MM.1S (cell line): ENCODE data around the gene TIMD4.
A peak's percentile ranks its signal among the peaks of the same experiment; 100 is the strongest.
"Not testable (repeated sequence)": the region's sequence is repeated elsewhere in the genome, so short reads cannot be mapped to it uniquely, and the experiment has no call there.

Experiments
- DNase-seq: peaks from one replicate; pipeline ENCODE4 v3.0.0-alpha.2; 2015
- H2AFZ ChIP-seq: fragments of 300-600 bp; sonication (generic); 2 replicates; pipeline ENCODE4 v1.6.0; 2016; ENCODE audit warnings: antibody characterized with exemption, low read length
- H3F3A ChIP-seq: fragments of 300-600 bp; sonication (generic); 2 replicates; pipeline ENCODE4 v1.6.1; 2016; ENCODE audit warnings: mild to moderate bottlenecking, antibody characterized with exemption, low read length, moderate library complexity, mixed read lengths; ENCODE audit not compliant: insufficient read depth
- H3K27ac ChIP-seq: fragments of 300-600 bp; sonication (generic); 2 replicates; pipeline ENCODE4 v1.5.1; 2016; ENCODE audit warnings: mild to moderate bottlenecking, low read length
- H3K27me3 ChIP-seq: fragments of 300-600 bp; sonication (generic); replicated peaks from 2 replicates; pipeline ENCODE4 v1.6.0; 2016; ENCODE audit warnings: low read length; ENCODE audit not compliant: insufficient read depth
- H3K36me3 ChIP-seq: fragments of 300-600 bp; sonication (generic); replicated peaks from 2 replicates; pipeline ENCODE4 v1.6.1; 2016; ENCODE audit warnings: mild to moderate bottlenecking, low read length, mixed read lengths; ENCODE audit not compliant: insufficient read depth
- H3K4me1 ChIP-seq: fragments of 300-600 bp; sonication (generic); 2 replicates; pipeline ENCODE4 v1.6.1; 2016; ENCODE audit warnings: low read length, mixed read lengths
- H3K4me2 ChIP-seq: fragments of 300-600 bp; sonication (generic); 2 replicates; pipeline ENCODE4 v1.6.0; 2016; ENCODE audit warnings: low read depth, low read length
- H3K4me3 ChIP-seq: fragments of 300-600 bp; sonication (generic); 2 replicates; pipeline ENCODE4 v1.5.1; 2016; ENCODE audit warnings: low read length, mixed read lengths
- H3K79me2 ChIP-seq: fragments of 300-600 bp; sonication (generic); 2 replicates; pipeline ENCODE4 v1.6.1; 2016; ENCODE audit warnings: mixed run types, low read length, mixed read lengths
- H3K9ac ChIP-seq: fragments of 300-600 bp; sonication (generic); 2 replicates; pipeline ENCODE4 v1.6.1; 2016; ENCODE audit warnings: low read length, mixed read lengths
- H3K9me2 ChIP-seq: fragments of 300-600 bp; sonication (generic); replicated peaks from 2 replicates; pipeline ENCODE4 v1.6.1; 2016; ENCODE audit warnings: mild to moderate bottlenecking, low read length, mixed read lengths; ENCODE audit not compliant: insufficient read depth
- H3K9me3 ChIP-seq: fragments of 300-600 bp; sonication (generic); replicated peaks from 2 replicates; pipeline ENCODE4 v1.6.1; 2016; ENCODE audit warnings: mild to moderate bottlenecking, low read length, mixed read lengths; ENCODE audit not compliant: insufficient read depth
- H4K20me1 ChIP-seq: fragments of 300-600 bp; sonication (generic); 2 replicates; pipeline ENCODE4 v1.6.1; 2016; ENCODE audit warnings: mild to moderate bottlenecking, low read length, moderate library complexity, mixed read lengths; ENCODE audit not compliant: insufficient read depth
- CTCF ChIP-seq: fragments of 300-600 bp; sonication (generic); IDR thresholded peaks from 2 replicates; pipeline ENCODE4 v1.5.1; 2016; ENCODE audit warnings: antibody characterized with exemption, low read length, mixed read lengths
- EZH2 ChIP-seq: fragments of 300-600 bp; sonication (generic); optimal IDR thresholded peaks from 2 replicates; pipeline ENCODE3; 2017; ENCODE audit warnings: low read depth, mild to moderate bottlenecking, antibody characterized with exemption, low read length, mixed read lengths
- EZH2phosphoT487 ChIP-seq: fragments of 300-600 bp; sonication (generic); IDR thresholded peaks from 2 replicates; pipeline ENCODE4 v1.6.1; 2018; ENCODE audit warnings: antibody characterized with exemption, low read length

TIMD4 gene

GRCh38 chr5:156934450-156935211 lies 28.4 kb downstream of the TIMD4 start:
- H3K27ac ChIP-seq = no peak overlapping the region
- no peaks in the 10 kb centered on the region for H4K20me1 ChIP-seq
- no peak overlapping the region for H2AFZ ChIP-seq
- H3K4me2 ChIP-seq = peak overlapping the region; percentile 28; the same call in 1 of the 2 replicates
- DNase-seq = peak; percentile 76
- TF ChIP-seq EZH2phosphoT487 (no peak), CTCF (peak; percentile 89), EZH2 (no peak)
- H3K27me3 ChIP-seq = no peaks in the 10 kb centered on the region
- H3K9me2 ChIP-seq = no peaks in the 10 kb centered on the region
- no peaks in the 10 kb centered on the region for H3K9me3 ChIP-seq
- no peaks in the 10 kb centered on the region for H3K79me2 ChIP-seq
- peaks cover 40% of the 10 kb centered on the region for H3K4me1 ChIP-seq
- H3K4me3 ChIP-seq = no peak overlapping the region
- no peaks in the 10 kb centered on the region for H3K36me3 ChIP-seq
- H3F3A ChIP-seq = peaks cover 27% of the 10 kb centered on the region
- H3K9ac ChIP-seq = no peak overlapping the region

DNA sequence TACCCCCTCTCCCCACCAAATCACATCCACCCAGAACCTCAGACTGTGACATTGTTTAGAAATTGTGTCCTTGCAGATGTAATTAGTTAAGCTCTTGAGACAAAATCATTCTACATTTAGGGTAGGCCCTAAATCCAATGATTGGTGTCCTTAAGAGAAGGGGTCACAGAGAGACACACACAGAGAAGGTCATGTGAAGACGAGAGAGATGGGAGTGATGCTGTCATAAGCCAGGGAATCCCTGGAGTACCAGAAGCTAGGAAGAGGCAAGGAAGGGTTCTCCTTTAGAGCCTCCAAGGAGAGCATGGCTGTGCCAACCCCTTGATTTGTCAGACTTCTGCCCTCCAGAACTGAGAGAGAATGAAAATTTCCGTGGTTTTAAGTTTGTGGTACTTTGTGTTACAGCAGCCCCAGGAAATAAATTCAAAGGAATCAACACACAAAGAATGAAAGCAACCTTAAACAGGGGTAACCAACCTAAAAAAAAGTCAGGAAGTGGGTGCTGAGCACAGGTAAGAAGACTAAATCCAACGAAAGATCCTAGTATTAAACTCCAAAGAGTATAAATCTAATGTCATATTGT lies 33.6 kb downstream of the TIMD4 start:
- peak overlapping the region; percentile 25; the same call in 1 of the 2 replicates for H2AFZ ChIP-seq
- peaks cover 49% of the 10 kb centered on the region for H3F3A ChIP-seq
- no peaks in the 10 kb centered on the region for H3K9me3 ChIP-seq
- H3K9me2 ChIP-seq = no peaks in the 10 kb centered on the region
- peak overlapping the region; percentile 63; the same call in 1 of the 2 replicates for H3K27ac ChIP-seq
- peaks cover 77% of the 10 kb centered on the region for H3K4me1 ChIP-seq
- H3K4me2 ChIP-seq = no peak overlapping the region; the same call in 1 of the 2 replicates
- no peaks in the 10 kb centered on the region for H3K36me3 ChIP-seq
- no peak for DNase-seq
- H4K20me1 ChIP-seq = no peaks in the 10 kb centered on the region
- no peak overlapping the region for H3K9ac ChIP-seq
- H3K4me3 ChIP-seq = no peak overlapping the region
- no peaks in the 10 kb centered on the region for H3K79me2 ChIP-seq
- no peaks in the 10 kb centered on the region for H3K27me3 ChIP-seq
- no peak for TF ChIP-seq CTCF
- no peak for TF ChIP-seq EZH2phosphoT487
- no peak for TF ChIP-seq EZH2

GRCh38 chr5:156927545-156927944 lies 35.5 kb downstream of the TIMD4 start:
- TF ChIP-seq CTCF = no peak
- TF ChIP-seq EZH2 = no peak
- TF ChIP-seq EZH2phosphoT487 = no peak
- H2AFZ ChIP-seq = peak overlapping the region; percentile 20; the same call in 1 of the 2 replicates
- no peaks in the 10 kb centered on the region for H4K20me1 ChIP-seq
- H3K4me2 ChIP-seq = peak overlapping the region; percentile 39
- H3K27me3 ChIP-seq = no peaks in the 10 kb centered on the region
- H3K4me3 ChIP-seq = no peak overlapping the region
- peak overlapping the region; percentile 63 for H3K27ac ChIP-seq
- H3K9ac ChIP-seq = no peak overlapping the region; the same call in 1 of the 2 replicates
- no peaks in the 10 kb centered on the region for H3K79me2 ChIP-seq
- peaks cover 37% of the 10 kb centered on the region for H3F3A ChIP-seq
- no peaks in the 10 kb centered on the region for H3K9me2 ChIP-seq
- peaks cover 59% of the 10 kb centered on the region for H3K4me1 ChIP-seq
- DNase-seq = peak; percentile 56
- no peaks in the 10 kb centered on the region for H3K9me3 ChIP-seq
- no peaks in the 10 kb centered on the region for H3K36me3 ChIP-seq

GRCh38 chr5:156925767-156926166 lies 37.3 kb downstream of the TIMD4 start:
- H3K4me2 ChIP-seq, H3K79me2 ChIP-seq: not testable (repeated sequence)

More at GRCh38 chr5:156925767-156926166, 37.3 kb downstream of the TIMD4 start:
- H3K27ac ChIP-seq, H3K4me3 ChIP-seq, DNase-seq, H4K20me1 ChIP-seq, H3K9ac ChIP-seq, H3K9me2 ChIP-seq, H3K27me3 ChIP-seq, H3K36me3 ChIP-seq, H3K9me3 ChIP-seq, H2AFZ ChIP-seq: not testable (repeated sequence)
- Histone ChIP-seq H3F3A (peaks cover 25% of the 10 kb centered on the region), H3K4me1 (peaks cover 59% of the 10 kb centered on the region)
